Right lobe of liver (tissue), 6 donors: ENCODE results near the gene LYST. TPM values are rescaled to one million over a fixed set of nuclear protein-coding genes. Genes with fewer than 3 reads are reported as not detected.

Source experiments
- ATAC-seq, 4 donors: fragments of 200-7000 bp; cut with Tn5 transposase; one replicate each; pipeline ENCODE4 v1.9.1; 2020; ENCODE audit warnings: mild to moderate bottlenecking in 4 of 4, moderate library complexity in 4 of 4
- DNase-seq, 3 donors: peaks; one replicate each; pipeline ENCODE4 v3.0.0-alpha.2; 2020
- H3K27ac ChIP-seq, 3 donors: fragments of 200-600 bp; one replicate each; pipeline ENCODE4 v1.8.0; 2022
- H3K27me3 ChIP-seq, 2 donors: fragments of 200-600 bp; one replicate each; pipeline ENCODE4 v1.8.0; 2022
- H3K36me3 ChIP-seq, 4 donors: fragments of 200-600 bp; sonication (generic) in 1 of 4; one replicate each; pipeline versions ENCODE4 v1.5.1 to v1.8.0; 2017 to 2022; ENCODE audit warnings: control low read depth in 1 of 4
- H3K4me1 ChIP-seq, 4 donors: fragments of 200-600 bp; sonication (generic) in 1 of 4; one replicate each; pipeline versions ENCODE4 v1.5.1 to v1.8.0; 2017 to 2022; ENCODE audit warnings: control low read depth in 1 of 4
- H3K4me3 ChIP-seq, 3 donors: fragments of 200-600 bp; one replicate each; pipeline ENCODE4 v1.8.0; 2022
- H3K9me3 ChIP-seq, 4 donors: fragments of 200-600 bp; sonication (generic) in 1 of 4; one replicate each; pipeline versions ENCODE4 v1.5.1 to v1.8.0; 2017 to 2022; ENCODE audit warnings: control low read depth in 1 of 4
- POLR2A ChIP-seq: fragments of 450-650 bp; IDR thresholded peaks from one replicate; pipeline ENCODE4 v1.6.1; 2017; ENCODE audit warnings: antibody characterized with exemption, mild to moderate bottlenecking
- WGBS: methylation state at CpG from one replicate; pipeline ENCODE4 v1.1.6; 2018; ENCODE audit warnings: low coverage, low lambda C conversion rate; ENCODE audit not compliant: insufficient coverage; ENCODE audit errors: missing lambda C conversion rate; 5-methylcytosine and 5-hydroxymethylcytosine counted together
- intact Hi-C, 2 donors: fragments of 100-400 bp; cut with DNase I; formaldehyde crosslinking; loops; one replicate each; pipeline versions ENCODE4 v1.11.2 to v1.14.1; 2022
- total RNA-seq, 6 experiments: library from RNA; depleted of rRNA in 2 of 6; stranded (reverse); fragments of >200 nt in 2 of 6; fragmentation: NEBNext Ultra II Directional in 3 of 6; extraction: Animal tissue kit (Norgen Biotek cat#: 25700) in 3 of 6; gene quantifications; one replicate each; pipeline versions ENCODE4 v1.1.0 to v1.2.4, GENCODE V29; 2016 to 2023
- TF ChIP-seq, protein P1 (sequence below), 4 donors: fragments of 200-600 bp in 3 of 4; fragments of 450-650 bp in 1 of 4; IDR thresholded peaks; one replicate each; pipeline versions ENCODE4 v1.5.1 to v1.8.0; 2016 to 2022; ENCODE audit warnings: antibody characterized with exemption in 4 of 4, mild to moderate bottlenecking in 2 of 4
- donor health status: DM: no; HTN: yes; CAD: no.
- donor health status: DM: no; HTN: no; CAD: no.
- donor health status: DM: no; HTN: no; CAD: no.
- donor health status: DM: no; HTN: yes; CAD: no.
- donor health status: DM: no; HTN: yes; CAD: no.

Gene LYST
- total RNA-seq, 6 experiments from 2014 or later = 9.0 to 16.6 (median 12.5) TPM

DNA sequence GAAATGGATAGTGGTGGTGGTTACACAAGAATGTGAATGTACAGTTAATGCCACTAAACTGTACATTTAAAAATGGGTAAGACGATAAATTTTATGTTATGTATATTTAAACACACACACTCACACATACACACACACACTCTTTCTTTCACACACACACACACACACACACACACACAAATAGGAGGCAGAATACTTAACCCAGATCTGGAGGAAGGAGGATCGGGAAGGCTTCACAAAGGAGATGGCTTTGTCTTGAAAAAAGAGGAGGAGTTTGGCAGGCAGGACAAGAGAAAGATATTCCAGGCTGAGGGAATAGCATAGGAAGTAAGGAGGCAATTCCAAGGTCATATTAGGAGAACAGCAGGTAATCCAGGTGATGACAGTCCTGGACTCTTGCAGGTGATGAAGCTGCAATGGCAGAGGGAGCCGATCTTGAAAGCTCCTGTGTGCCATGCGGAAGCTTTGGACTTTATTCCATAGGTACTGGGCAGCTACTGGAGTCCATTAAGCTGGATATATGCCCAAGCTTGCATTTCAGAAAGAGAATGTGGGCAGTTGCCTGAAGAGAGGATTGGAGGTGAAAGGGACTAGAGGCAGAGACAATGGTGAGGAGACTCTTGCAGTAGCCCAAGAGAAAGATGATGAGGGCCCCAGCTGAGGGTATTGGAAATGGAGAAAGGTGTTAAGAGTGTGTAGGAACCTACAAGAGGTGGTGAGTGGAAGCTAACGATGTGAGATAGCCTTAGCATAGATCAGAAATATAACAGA is 15.4 kb upstream of the LYST start:
- no peak for ATAC-seq

DNA sequence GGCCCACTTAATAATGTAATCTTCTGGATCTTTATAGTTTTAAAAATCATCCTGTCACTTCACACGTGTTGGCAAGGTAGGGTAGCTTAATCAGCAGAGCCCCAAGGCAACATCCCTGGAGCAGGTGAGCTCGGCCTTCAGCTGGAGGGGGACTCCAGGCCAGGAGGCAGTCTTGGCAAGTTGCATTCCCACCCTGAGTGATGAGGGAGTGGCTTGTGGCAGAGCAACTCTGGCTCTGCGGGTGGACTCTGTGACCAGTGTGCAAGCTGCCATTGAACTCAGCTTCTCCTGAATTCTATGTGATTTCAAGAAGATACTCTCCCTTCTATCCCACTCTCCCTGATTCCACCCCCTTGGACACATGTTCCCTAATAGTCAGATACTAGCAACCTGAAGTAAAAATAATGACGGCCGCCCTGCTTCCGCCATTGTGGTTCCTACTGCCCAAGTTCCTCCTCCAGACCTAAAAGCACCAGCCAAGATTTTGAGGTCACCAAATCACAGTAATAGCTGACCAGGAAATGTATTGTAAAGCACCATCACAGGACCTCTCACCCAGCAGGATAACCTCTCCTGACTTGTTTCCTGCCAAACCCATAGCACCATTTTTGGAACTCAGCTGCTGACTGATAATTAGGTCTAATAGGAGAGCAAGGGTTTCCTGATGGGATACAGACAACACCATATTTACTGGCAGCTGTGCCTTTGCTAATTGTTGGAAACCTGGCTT is 11.5 kb upstream of the LYST start:
- Histone ChIP-seq H3K9me3 (no peaks in the 10 kb centered on the region), H3K27me3 (no peaks in the 10 kb centered on the region), H3K4me3 (no peak overlapping the region), H3K36me3 (no peaks in the 10 kb centered on the region), H3K27ac (no peak overlapping the region), H3K4me1 (peaks cover 0 to 17% (median 4%) of the 10 kb centered on the region in 4 donors)
- no peak for TF ChIP-seq POLR2A
- TF ChIP-seq, protein P1, sequence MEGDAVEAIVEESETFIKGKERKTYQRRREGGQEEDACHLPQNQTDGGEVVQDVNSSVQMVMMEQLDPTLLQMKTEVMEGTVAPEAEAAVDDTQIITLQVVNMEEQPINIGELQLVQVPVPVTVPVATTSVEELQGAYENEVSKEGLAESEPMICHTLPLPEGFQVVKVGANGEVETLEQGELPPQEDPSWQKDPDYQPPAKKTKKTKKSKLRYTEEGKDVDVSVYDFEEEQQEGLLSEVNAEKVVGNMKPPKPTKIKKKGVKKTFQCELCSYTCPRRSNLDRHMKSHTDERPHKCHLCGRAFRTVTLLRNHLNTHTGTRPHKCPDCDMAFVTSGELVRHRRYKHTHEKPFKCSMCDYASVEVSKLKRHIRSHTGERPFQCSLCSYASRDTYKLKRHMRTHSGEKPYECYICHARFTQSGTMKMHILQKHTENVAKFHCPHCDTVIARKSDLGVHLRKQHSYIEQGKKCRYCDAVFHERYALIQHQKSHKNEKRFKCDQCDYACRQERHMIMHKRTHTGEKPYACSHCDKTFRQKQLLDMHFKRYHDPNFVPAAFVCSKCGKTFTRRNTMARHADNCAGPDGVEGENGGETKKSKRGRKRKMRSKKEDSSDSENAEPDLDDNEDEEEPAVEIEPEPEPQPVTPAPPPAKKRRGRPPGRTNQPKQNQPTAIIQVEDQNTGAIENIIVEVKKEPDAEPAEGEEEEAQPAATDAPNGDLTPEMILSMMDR (IDR thresholded peaks at IDR 0.05) = no peak
- DNase-seq = no peak
- WGBS = 56% methylated on average over 4 of the region's 6 CpGs
- intact Hi-C loops = no loop called here
- ATAC-seq = peak; percentile 30 to 68 (median 48)

More for the DNA sequence above, 15.4 kb upstream of the LYST start:
- WGBS = 80% methylated on average over 5 of the region's 5 CpGs
- Histone ChIP-seq H3K4me1 (peaks cover 0 to 8% (median 2%) of the 10 kb centered on the region in 4 donors), H3K27me3 (no peaks in the 10 kb centered on the region), H3K27ac (no peak overlapping the region), H3K9me3 (no peaks in the 10 kb centered on the region), H3K4me3 (peak overlapping the region in 1 of 3 donors; percentile 44), H3K36me3 (no peaks in the 10 kb centered on the region)
- TF ChIP-seq POLR2A = no peak
- TF ChIP-seq, protein P1 (IDR thresholded peaks at IDR 0.05) = no peak
- DNase-seq = peak in 1 of 3 donors; percentile 31
- intact Hi-C loops = loop anchor here in 1 of 2 donors (10.0 kb wide), 1 partner anchor 53 kb away; no protein-coding TSS in a partner anchor

DNA sequence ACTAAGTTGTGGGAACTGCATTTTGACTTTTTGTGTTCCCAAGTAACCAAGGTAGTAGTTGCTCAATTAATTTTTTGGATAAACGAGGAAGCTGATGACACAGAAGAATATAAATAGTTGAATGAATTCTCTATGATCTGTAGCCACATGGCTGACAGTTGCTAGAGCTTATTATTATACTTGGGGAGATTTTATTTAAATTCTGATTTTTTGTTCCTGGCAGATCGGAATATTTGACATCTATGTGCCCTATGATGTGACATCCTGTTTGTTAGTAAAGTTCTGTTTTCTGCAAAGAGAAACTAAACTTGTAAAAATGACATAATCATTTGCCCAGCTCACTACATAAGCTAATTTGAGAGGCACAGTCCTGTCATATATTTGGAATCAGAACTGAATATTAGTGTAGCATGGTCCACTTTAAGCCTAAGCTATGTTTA is 9.7 kb upstream of the LYST start:
- H3K27me3 ChIP-seq = no peaks in the 10 kb centered on the region
- H3K9me3 ChIP-seq = no peaks in the 10 kb centered on the region
- H3K27ac ChIP-seq = no peak overlapping the region
- ATAC-seq (peak in 2 of 4 donors; percentile 16 to 28), DNase-seq (no peak)
- TF ChIP-seq, protein P1 (IDR thresholded peaks at IDR 0.05) = no peak
- TF ChIP-seq POLR2A = no peak
- peaks cover 0 to 14% (median 0%) of the 10 kb centered on the region in 4 donors for H3K4me1 ChIP-seq
- no peaks in the 10 kb centered on the region for H3K36me3 ChIP-seq
- 59% methylated on average over 2 of the region's 2 CpGs for WGBS
- intact Hi-C loops = no loop called here
- no peak overlapping the region for H3K4me3 ChIP-seq

DNA sequence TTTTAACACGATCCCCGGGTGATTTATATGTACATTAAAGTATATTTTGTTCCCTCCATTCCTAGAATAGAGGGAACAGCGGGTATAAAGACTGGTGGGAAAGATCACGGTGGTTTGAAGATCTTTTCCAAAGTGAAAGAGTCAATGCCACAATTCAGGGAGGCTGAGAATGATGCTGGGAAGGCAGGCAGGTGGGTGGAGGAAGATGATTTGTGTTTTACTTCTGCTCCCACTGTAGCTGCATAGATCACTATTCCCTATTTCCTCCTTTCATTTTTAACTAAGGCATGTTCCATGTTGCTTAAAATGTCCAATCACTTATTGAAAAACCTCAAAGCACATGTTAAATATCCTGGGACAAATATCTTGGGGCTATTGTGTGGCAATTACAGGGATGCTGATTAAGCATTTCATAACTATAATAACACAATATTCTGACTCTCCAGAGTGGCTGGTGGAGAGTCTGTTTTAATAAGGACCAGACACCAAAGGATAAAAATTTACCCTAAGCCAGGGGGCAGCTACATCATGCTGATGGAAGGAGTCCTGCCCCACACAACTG is 8.4 kb upstream of the LYST start:
- Histone ChIP-seq H3K36me3 (no peaks in the 10 kb centered on the region), H3K4me1 (peaks cover 0 to 14% (median 0%) of the 10 kb centered on the region in 4 donors), H3K27ac (no peak overlapping the region), H3K27me3 (no peaks in the 10 kb centered on the region), H3K9me3 (no peaks in the 10 kb centered on the region), H3K4me3 (no peak overlapping the region)
- no peak for DNase-seq
- 87% methylated on average over 4 of the region's 4 CpGs for WGBS
- intact Hi-C loops = no loop called here
- no peak for ATAC-seq
- TF ChIP-seq POLR2A = no peak
- TF ChIP-seq, protein P1 (IDR thresholded peaks at IDR 0.05) = no peak
